IMR-90 (cell line): ENCODE data around the gene ABCB6. TPM values are rescaled to one million over a fixed set of nuclear protein-coding genes. Genes with fewer than 3 reads are reported as not detected.

Experiments
- ATAC-seq: fragments of 200-7000 bp; cut with Tn5 transposase; 2 replicates; pipeline ENCODE4 v1.9.1; 2020; ENCODE audit warnings: low read depth, mild to moderate bottlenecking, moderate library complexity
- BruUV-seq: library from RNA; stranded (reverse); fragments of 400-500 nt; replicated peaks from 2 replicates; lab custom pipeline; 2021; lab: Mats Ljungman, UMichigan
- CTCF ChIA-PET: fragments of 300-600 bp; formaldehyde crosslinking; extraction: SDS; loops from one replicate; lab custom pipeline; 2021; ENCODE audit warnings: antibody characterized with exemption; lab: Yijun Ruan, JAX
- POLR2A ChIA-PET: fragments of 300-600 bp; sonication (Branson Sonifier 250); formaldehyde crosslinking; loops from one replicate; lab custom pipeline; 2022; ENCODE audit warnings: antibody characterized with exemption; ENCODE audit not compliant: unreplicated experiment; lab: Charles Lee
- DNase-seq: peaks from one replicate; pipeline ENCODE4 v3.0.0; 2013
- H2AFZ ChIP-seq: replicated peaks from 2 replicates; pipeline ENCODE3; 2013; ENCODE audit warnings: low read length, mild to moderate bottlenecking; ENCODE audit not compliant: poor library complexity
- H2AK5ac ChIP-seq: 2 replicates; pipeline ENCODE4 v1.6.1; 2013; ENCODE audit warnings: low read depth, low read length, inconsistent platforms
- H2AK9ac ChIP-seq: replicated peaks from 2 replicates; pipeline ENCODE3; 2013; ENCODE audit warnings: mild to moderate bottlenecking, low read depth, low read length, moderate library complexity; ENCODE audit not compliant: poor library complexity
- H2BK120ac ChIP-seq: 2 replicates; pipeline ENCODE4 v1.6.1; 2013; ENCODE audit warnings: low read depth, low read length, inconsistent platforms
- H2BK15ac ChIP-seq: 3 replicates; pipeline ENCODE4 v1.6.1; 2013; ENCODE audit warnings: low read depth, low read length, inconsistent platforms
- H2BK20ac ChIP-seq: 2 replicates; pipeline ENCODE4 v1.6.1; 2013; ENCODE audit warnings: low read depth, mild to moderate bottlenecking, inconsistent platforms, low read length, moderate library complexity
- H2BK5ac ChIP-seq: 2 replicates; pipeline ENCODE4 v1.6.1; 2013; ENCODE audit warnings: mild to moderate bottlenecking, low read depth, low read length, inconsistent platforms; ENCODE audit not compliant: poor library complexity, severe bottlenecking
- H3K14ac ChIP-seq: replicated peaks from 2 replicates; pipeline ENCODE4 v1.6.1; 2013; ENCODE audit warnings: low read depth, low read length, inconsistent platforms
- H3K18ac ChIP-seq: 2 replicates; pipeline ENCODE4 v1.6.1; 2013; ENCODE audit warnings: low read depth, low read length, control low read depth
- H3K23ac ChIP-seq: 2 replicates; pipeline ENCODE4 v1.6.1; 2013; ENCODE audit warnings: low read depth, low read length, inconsistent platforms
- H3K27ac ChIP-seq: 2 replicates; pipeline ENCODE4 v1.5.1; 2013; ENCODE audit warnings: mild to moderate bottlenecking, control low read depth, low read length; ENCODE audit not compliant: insufficient read depth
- H3K27me3 ChIP-seq: 2 replicates; pipeline ENCODE4 v1.6.1; 2013; ENCODE audit warnings: low read length; ENCODE audit not compliant: control insufficient read depth, insufficient read depth
- H3K36me3 ChIP-seq: 2 replicates; pipeline ENCODE4 v1.6.1; 2013; ENCODE audit warnings: low read length, mixed read lengths; ENCODE audit not compliant: control insufficient read depth, insufficient read depth
- H3K4ac ChIP-seq: 2 replicates; pipeline ENCODE4 v1.6.1; 2013; ENCODE audit warnings: low read depth, low read length, inconsistent platforms
- H3K4me1 ChIP-seq: 2 replicates; pipeline ENCODE4 v1.6.1; 2013; ENCODE audit warnings: low read length, mixed read lengths; ENCODE audit not compliant: control insufficient read depth, insufficient read depth
- H3K4me2 ChIP-seq: 2 replicates; pipeline ENCODE4 v1.6.1; 2013; ENCODE audit warnings: low read depth, mild to moderate bottlenecking, control low read depth, low read length, moderate library complexity
- H3K4me3 ChIP-seq: 2 replicates; pipeline ENCODE4 v1.5.1; 2013; ENCODE audit warnings: low read depth, mild to moderate bottlenecking, control low read depth, low read length, moderate library complexity; ENCODE audit not compliant: insufficient read depth
- H3K56ac ChIP-seq: 2 replicates; pipeline ENCODE4 v1.6.1; 2013; ENCODE audit warnings: low read length, inconsistent platforms; ENCODE audit not compliant: insufficient read depth; ENCODE audit errors: extremely low read depth
- H3K79me1 ChIP-seq, 2 experiments: 2 replicates each; pipeline ENCODE4 v1.6.1; 2013; ENCODE audit warnings: low read length in 2 of 2, inconsistent platforms in 1 of 2, low read depth in 1 of 2
- H3K9ac ChIP-seq: 2 replicates; pipeline ENCODE4 v1.6.1; 2013; ENCODE audit warnings: low read depth, low read length, control low read depth
- H3K9me1 ChIP-seq: 2 replicates; pipeline ENCODE4 v1.6.1; 2013; ENCODE audit warnings: low read length, inconsistent platforms; ENCODE audit not compliant: insufficient read depth
- H3K9me3 ChIP-seq: 2 replicates; pipeline ENCODE4 v1.6.1; 2013; ENCODE audit warnings: low read length; ENCODE audit not compliant: control insufficient read depth, insufficient read depth
- H4K20me1 ChIP-seq: 2 replicates; pipeline ENCODE4 v1.6.1; 2013; ENCODE audit warnings: low read length, inconsistent platforms; ENCODE audit not compliant: insufficient read depth
- H4K5ac ChIP-seq: 2 replicates; pipeline ENCODE4 v1.6.1; 2013; ENCODE audit warnings: mild to moderate bottlenecking, low read depth, low read length, control low read depth
- H4K8ac ChIP-seq, 2 experiments: 2 replicates each; pipeline ENCODE4 v1.6.1; 2013; ENCODE audit warnings: low read depth in 2 of 2, low read length in 2 of 2, control low read depth in 1 of 2, inconsistent platforms in 1 of 2
- H4K91ac ChIP-seq: 2 replicates; pipeline ENCODE4 v1.6.1; 2013; ENCODE audit warnings: low read depth, low read length, inconsistent platforms; ENCODE audit not compliant: insufficient read depth
- CHD1 ChIP-seq: IDR thresholded peaks from 2 replicates; pipeline ENCODE4 v1.6.1; 2012; ENCODE audit warnings: low read depth, low read length, improper control_type of control experiment
- MAFK ChIP-seq: IDR thresholded peaks from 2 replicates; pipeline ENCODE4 v1.6.1; 2012; ENCODE audit warnings: low read depth, low read length, improper control_type of control experiment
- MXI1 ChIP-seq: IDR thresholded peaks from 2 replicates; pipeline ENCODE4 v1.6.1; 2012; ENCODE audit warnings: low read depth, mild to moderate bottlenecking, low read length, moderate library complexity, borderline replicate concordance
- POLR2A ChIP-seq: IDR thresholded peaks from 2 replicates; pipeline ENCODE4 v1.6.1; 2012; ENCODE audit warnings: mild to moderate bottlenecking, low read depth, low read length
- RCOR1 ChIP-seq: IDR thresholded peaks from 2 replicates; pipeline ENCODE4 v1.6.1; 2012; ENCODE audit warnings: mild to moderate bottlenecking, low read length, improper control_type of control experiment; ENCODE audit not compliant: insufficient replicate concordance
- WGBS, 2 experiments: methylation state at CpG; one replicate each; pipeline versions ENCODE4 v1.1.5 to v1.1.7; 2013; ENCODE audit warnings: missing lambda C conversion rate in 2 of 2; ENCODE audit not compliant: insufficient read length in 1 of 2; ENCODE audit errors: extremely low coverage in 2 of 2; 5-methylcytosine and 5-hydroxymethylcytosine counted together
- dilution Hi-C: fragments of 300-500 bp; cut with HindIII; formaldehyde crosslinking; loops from one replicate; pipeline ENCODE4 v1.14.3; 2018; ENCODE audit warnings: low sequenced_read_pairs; ENCODE audit not compliant: unreplicated experiment
- in situ Hi-C: fragments of 300-500 bp; cut with MboI; formaldehyde crosslinking; loops from 3 replicates; pipeline ENCODE4 v1.14.3; 2019; ENCODE audit warnings: low sequenced_read_pairs, inconsistent platforms, mixed read lengths
- intact Hi-C: fragments of 100-400 bp; cut with micrococcal nuclease; formaldehyde crosslinking; loops from 2 replicates; pipeline ENCODE4 v1.10.0; 2022
- polyA plus RNA-seq, 3 experiments: library from polyadenylated mRNA; depleted of rRNA; stranded (reverse); fragments of >200 nt; gene quantifications; 2 replicates each; pipeline ENCODE4 v1.2.3, GENCODE V29; 2012; ENCODE audit warnings: low replicate concordance in 1 of 3
- total RNA-seq: library from RNA; depleted of rRNA; stranded (reverse); fragments of >200 nt; gene quantifications from 2 replicates; pipeline ENCODE4 v1.2.3, GENCODE V29; 2012
- TF ChIP-seq, protein P1 (sequence below): conservative IDR thresholded peaks from 2 replicates; pipeline ENCODE4 v1.5.1; 2012; ENCODE audit warnings: mild to moderate bottlenecking, low read depth, low read length, improper control_type of control experiment

ABCB6 gene
- total and polyA plus RNA-seq, 2 of the 4 experiments (the other 2 are of a cell fraction): 12.5 to 24.7 TPM

DNA sequence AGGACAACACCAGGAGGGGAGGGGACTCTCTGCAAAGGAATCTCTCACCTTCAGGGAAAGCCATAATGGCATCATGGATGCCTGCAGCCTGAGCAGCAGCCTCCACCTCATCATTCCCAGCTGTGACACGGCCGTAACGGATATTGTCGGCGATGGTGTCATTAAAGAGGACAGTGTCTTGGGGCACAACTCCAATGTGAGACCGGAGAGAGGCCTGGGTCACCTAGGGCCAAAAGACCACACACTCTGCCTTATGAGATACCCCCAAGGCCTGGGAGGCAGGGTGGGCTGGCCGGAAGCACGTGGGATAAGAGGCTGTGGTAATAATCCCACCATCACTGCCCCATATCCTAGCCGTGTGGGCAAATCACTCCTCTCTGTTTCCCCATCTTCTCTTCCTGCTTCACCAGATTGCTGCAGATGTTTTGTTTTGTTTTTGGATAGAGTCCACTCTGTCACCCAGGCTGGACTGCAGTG lies 7.8 kb downstream of the ABCB6 start:
- DNase-seq (no peak), ATAC-seq (no peak)
- no peak overlapping the region for H2BK120ac ChIP-seq
- H2AFZ ChIP-seq: no peak overlapping the region
- no peak overlapping the region for H2BK15ac ChIP-seq
- H3K4me3 ChIP-seq: no peak overlapping the region
- H3K9me1 ChIP-seq: peaks cover 8% of the 10 kb centered on the region; the same call in 1 of the 2 replicates
- dilution Hi-C loops: no loop called here
- H3K23ac ChIP-seq: no peak overlapping the region
- POLR2A ChIA-PET: no interaction called here
- H3K56ac ChIP-seq: no peak overlapping the region
- H3K18ac ChIP-seq: no peak overlapping the region
- no peak overlapping the region for H2AK9ac ChIP-seq
- WGBS, 2 experiments: 89% methylated on average over 5 of the region's 9 CpGs; no CpG with 5 or more reads in 1 of the 2 experiments
- H2BK20ac ChIP-seq: no peak overlapping the region
- in situ Hi-C loops: no loop called here
- H2BK5ac ChIP-seq: no peak overlapping the region
- no peak overlapping the region for H2AK5ac ChIP-seq
- H4K20me1 ChIP-seq: peaks cover 13% of the 10 kb centered on the region
- no peak overlapping the region for H3K4me2 ChIP-seq
- TF ChIP-seq, protein P1, sequence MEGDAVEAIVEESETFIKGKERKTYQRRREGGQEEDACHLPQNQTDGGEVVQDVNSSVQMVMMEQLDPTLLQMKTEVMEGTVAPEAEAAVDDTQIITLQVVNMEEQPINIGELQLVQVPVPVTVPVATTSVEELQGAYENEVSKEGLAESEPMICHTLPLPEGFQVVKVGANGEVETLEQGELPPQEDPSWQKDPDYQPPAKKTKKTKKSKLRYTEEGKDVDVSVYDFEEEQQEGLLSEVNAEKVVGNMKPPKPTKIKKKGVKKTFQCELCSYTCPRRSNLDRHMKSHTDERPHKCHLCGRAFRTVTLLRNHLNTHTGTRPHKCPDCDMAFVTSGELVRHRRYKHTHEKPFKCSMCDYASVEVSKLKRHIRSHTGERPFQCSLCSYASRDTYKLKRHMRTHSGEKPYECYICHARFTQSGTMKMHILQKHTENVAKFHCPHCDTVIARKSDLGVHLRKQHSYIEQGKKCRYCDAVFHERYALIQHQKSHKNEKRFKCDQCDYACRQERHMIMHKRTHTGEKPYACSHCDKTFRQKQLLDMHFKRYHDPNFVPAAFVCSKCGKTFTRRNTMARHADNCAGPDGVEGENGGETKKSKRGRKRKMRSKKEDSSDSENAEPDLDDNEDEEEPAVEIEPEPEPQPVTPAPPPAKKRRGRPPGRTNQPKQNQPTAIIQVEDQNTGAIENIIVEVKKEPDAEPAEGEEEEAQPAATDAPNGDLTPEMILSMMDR: no peak
- TF ChIP-seq CHD1: no peak
- no peak for TF ChIP-seq POLR2A
- no peak for TF ChIP-seq MAFK
- no peak for TF ChIP-seq MXI1
- no peak for TF ChIP-seq RCOR1
- no peak overlapping the region for H3K9ac ChIP-seq
- H3K14ac ChIP-seq: no peak overlapping the region
- H3K4ac ChIP-seq: no peak overlapping the region
- no peak overlapping the region for H3K27ac ChIP-seq
- H3K36me3 ChIP-seq: peaks cover 55% of the 10 kb centered on the region
- no TSS peak for BruUV-seq
- no peaks in the 10 kb centered on the region for H3K27me3 ChIP-seq
- no peaks in the 10 kb centered on the region for H3K9me3 ChIP-seq
- peaks cover 5 to 30% of the 10 kb centered on the region in 2 experiments; a peak in 3 of 4 replicates for H3K79me1 ChIP-seq
- H4K5ac ChIP-seq: no peak overlapping the region
- H3K4me1 ChIP-seq: peaks cover 16% of the 10 kb centered on the region
- no peak overlapping the region for H4K91ac ChIP-seq
- CTCF ChIA-PET: interaction anchor here (0.6 kb wide), 1 partner anchor 77 kb away, joined by 3 read pairs; no protein-coding TSS in a partner anchor
- no peak overlapping the region for H4K8ac ChIP-seq
- intact Hi-C loops: no loop called here
